Measurements from ENCODE around the gene BANK1. TPM values are rescaled to one million over a fixed set of nuclear protein-coding genes. Genes with fewer than 3 reads are reported as not detected.

Gene BANK1
- polyA plus RNA-seq, 1 donor from 2014 or later, result not detected

GRCh38 chr4:101762534-101762933 is 28.0 kb upstream of the BANK1 start:
- TF ChIP-seq POLR2AphosphoS5 (IDR thresholded peaks at IDR 0.05) (no peak), TAF1 (IDR thresholded peaks at IDR 0.05; ENCODE audit: low read depth) (no peak), EZH2 (IDR thresholded peaks at IDR 0.05; ENCODE audit: borderline replicate concordance, insufficient read depth, low read length, poor library complexity, severe bottlenecking) (no peak), EP300 (conservative IDR thresholded peaks at IDR 0.05; ENCODE audit: poor library complexity, severe bottlenecking) (no peak)
- Histone ChIP-seq H3F3A (ENCODE audit: insufficient read depth, low read length, poor library complexity, severe bottlenecking) (no peaks in the 10 kb centered on the region), H4K20me1 (ENCODE audit: insufficient read depth) (no peaks in the 10 kb centered on the region), H3K4me2 (ENCODE audit: low read length) (no peak overlapping the region), H3K27me3 (ENCODE audit: insufficient read depth, low read depth, low read length) (no peaks in the 10 kb centered on the region), H3K9ac (ENCODE audit: low read length) (no peak overlapping the region), H3K9me3 (ENCODE audit: low read length) (no peaks in the 10 kb centered on the region), H2AFZ (ENCODE audit: low read depth, low read length) (no peak overlapping the region), H3K36me3 (ENCODE audit: insufficient read depth, low read length) (no peaks in the 10 kb centered on the region), H3K9me2 (ENCODE audit: insufficient read depth, low read length) (no peaks in the 10 kb centered on the region), H3K27ac (ENCODE audit: low read length) (no peak overlapping the region), H3K4me3 (ENCODE audit: low read length) (no peak overlapping the region), H3K79me2 (replicated peaks; ENCODE audit: insufficient read depth, low read length) (no peaks in the 10 kb centered on the region)

GRCh38 chr4:101763576-101763975 is 27.0 kb upstream of the BANK1 start:
- Histone ChIP-seq H3K9ac (ENCODE audit: low read length) (no peak overlapping the region), H3K4me2 (ENCODE audit: low read length) (no peak overlapping the region), H2AFZ (ENCODE audit: low read depth, low read length) (no peak overlapping the region), H3K4me3 (ENCODE audit: low read length) (no peak overlapping the region), H3K79me2 (replicated peaks; ENCODE audit: insufficient read depth, low read length) (no peaks in the 10 kb centered on the region), H3K27me3 (ENCODE audit: insufficient read depth, low read depth, low read length) (no peaks in the 10 kb centered on the region), H3K9me2 (ENCODE audit: insufficient read depth, low read length) (no peaks in the 10 kb centered on the region), H3F3A (ENCODE audit: insufficient read depth, low read length, poor library complexity, severe bottlenecking) (no peaks in the 10 kb centered on the region), H3K9me3 (ENCODE audit: low read length) (no peaks in the 10 kb centered on the region), H3K27ac (ENCODE audit: low read length) (no peak overlapping the region), H4K20me1 (ENCODE audit: insufficient read depth) (no peaks in the 10 kb centered on the region), H3K36me3 (ENCODE audit: insufficient read depth, low read length) (no peaks in the 10 kb centered on the region)
- TF ChIP-seq SMC3 (conservative IDR thresholded peaks at IDR 0.05; ENCODE audit: poor library complexity), result no peak
- TF ChIP-seq EZH2 (IDR thresholded peaks at IDR 0.05; ENCODE audit: borderline replicate concordance, insufficient read depth, low read length, poor library complexity, severe bottlenecking), result no peak
- no peak for TF ChIP-seq TAF1 (IDR thresholded peaks at IDR 0.05; ENCODE audit: low read depth)
- TF ChIP-seq REST (IDR thresholded peaks at IDR 0.05; ENCODE audit: borderline replicate concordance), result no peak
- no peak for TF ChIP-seq RAD21 (conservative IDR thresholded peaks at IDR 0.05)
- no peak for TF ChIP-seq POLR2AphosphoS5 (IDR thresholded peaks at IDR 0.05)
- TF ChIP-seq MXI1 (conservative IDR thresholded peaks at IDR 0.05; ENCODE audit: poor library complexity, severe bottlenecking), result no peak
- TF ChIP-seq EP300 (conservative IDR thresholded peaks at IDR 0.05; ENCODE audit: poor library complexity, severe bottlenecking), result no peak
- TF ChIP-seq CTCF (IDR thresholded peaks at IDR 0.05; ENCODE audit: poor library complexity, severe bottlenecking), result no peak
